ENCODE data around the gene ABHD1.

GRCh38 chr2:27121906-27122305, 1.7 kb upstream of the ABHD1 start:
- TF ChIP-seq POLR2A (IDR thresholded peaks at IDR 0.05), result no peak
- TF ChIP-seq CTCF (IDR thresholded peaks at IDR 0.05), result no peak
